Neural cell (in vitro differentiated cells): ENCODE measurements around the gene GNG12. TPM values are rescaled to one million over a fixed set of nuclear protein-coding genes. Genes with fewer than 3 reads are reported as not detected.

ENCODE experiments used
- H2AFZ ChIP-seq: fragments of 200-600, 300-800 bp; sonication (generic), shearing (Covaris generic); 2 replicates; pipeline ENCODE4 v1.6.0; 2014; ENCODE audit warnings: low read depth, mild to moderate bottlenecking, antibody characterized with exemption, low read length, moderate library complexity
- H3F3A ChIP-seq: fragments of 200-600 bp; shearing (Covaris generic); 2 replicates; pipeline ENCODE4 v1.6.1; 2016; ENCODE audit warnings: mild to moderate bottlenecking, moderate library complexity, mixed read lengths, antibody characterized with exemption, low read length; ENCODE audit not compliant: insufficient read depth, poor library complexity, severe bottlenecking
- H3K27ac ChIP-seq: fragments of 200-600, 300-800 bp; sonication (generic), shearing (Covaris generic); 2 replicates; pipeline ENCODE4 v1.5.1; 2014; ENCODE audit warnings: mild to moderate bottlenecking, low read length, moderate library complexity
- H3K27me3 ChIP-seq: fragments of 300-800, 200-600 bp; sonication (generic), shearing (Covaris generic); 2 replicates; pipeline ENCODE4 v1.6.0; 2014; ENCODE audit warnings: mild to moderate bottlenecking, low read depth, low read length, moderate library complexity; ENCODE audit not compliant: insufficient read depth
- H3K36me3 ChIP-seq: fragments of 300-800, 200-600 bp; sonication (generic), shearing (Covaris generic); 2 replicates; pipeline ENCODE4 v1.5.1; 2014; ENCODE audit warnings: mild to moderate bottlenecking, antibody characterized with exemption, low read length, moderate library complexity; ENCODE audit not compliant: insufficient read depth
- H3K4me2 ChIP-seq: fragments of 300-800, 200-600 bp; sonication (generic), shearing (Covaris generic); 2 replicates; pipeline ENCODE4 v1.6.0; 2014; ENCODE audit warnings: mild to moderate bottlenecking, low read length
- H3K4me3 ChIP-seq: fragments of 300-800, 200-600 bp; sonication (generic), shearing (Covaris generic); 2 replicates; pipeline ENCODE4 v1.5.1; 2014; ENCODE audit warnings: mild to moderate bottlenecking, low read length, moderate library complexity
- H3K79me2 ChIP-seq: fragments of 200-600 bp; shearing (Covaris generic); replicated peaks from 2 replicates; pipeline ENCODE4 v1.6.0; 2014; ENCODE audit warnings: mild to moderate bottlenecking, low read length, moderate library complexity; ENCODE audit not compliant: insufficient read depth
- H3K9ac ChIP-seq: fragments of 300-800, 200-600 bp; sonication (generic), shearing (Covaris generic); 2 replicates; pipeline ENCODE4 v1.6.1; 2016; ENCODE audit warnings: mild to moderate bottlenecking, low read length, mixed read lengths
- H3K9me2 ChIP-seq: fragments of 200-600 bp; shearing (Covaris generic); 2 replicates; pipeline ENCODE4 v1.6.1; 2016; ENCODE audit warnings: mild to moderate bottlenecking, low read length, mixed read lengths; ENCODE audit not compliant: insufficient read depth
- H3K9me3 ChIP-seq: fragments of 200-600, 300-800 bp; sonication (generic), shearing (Covaris generic); 2 replicates; pipeline ENCODE4 v1.6.1; 2016; ENCODE audit warnings: mild to moderate bottlenecking, mixed run types, low read length, moderate library complexity, mixed read lengths
- H4K20me1 ChIP-seq: fragments of 200-600 bp; shearing (Covaris generic); 2 replicates; pipeline ENCODE4 v1.6.1; 2016; ENCODE audit warnings: mild to moderate bottlenecking, mixed run types; ENCODE audit not compliant: insufficient read depth
- EP300 ChIP-seq: fragments of 450-650 bp; conservative IDR thresholded peaks from 2 replicates; pipeline ENCODE4 v1.6.1; 2014; ENCODE audit warnings: antibody characterized with exemption, mild to moderate bottlenecking, moderate library complexity; ENCODE audit not compliant: poor library complexity, severe bottlenecking
- EZH2 ChIP-seq: fragments of 200-600, 300-800 bp; shearing (Covaris generic), sonication (generic); IDR thresholded peaks from 2 replicates; pipeline ENCODE4 v1.6.1; 2014; ENCODE audit warnings: antibody characterized with exemption, low read length, borderline replicate concordance, mild to moderate bottlenecking; ENCODE audit not compliant: insufficient read depth, poor library complexity, severe bottlenecking
- MXI1 ChIP-seq: fragments of 450-650 bp; conservative IDR thresholded peaks from 2 replicates; pipeline ENCODE4 v1.6.1; 2014; ENCODE audit warnings: antibody characterized with exemption, mild to moderate bottlenecking; ENCODE audit not compliant: poor library complexity, severe bottlenecking
- POLR2AphosphoS5 ChIP-seq: IDR thresholded peaks from 2 replicates; pipeline ENCODE4 v1.6.1; 2012
- RAD21 ChIP-seq: fragments of 450-650 bp; conservative IDR thresholded peaks from 2 replicates; pipeline ENCODE4 v1.6.1; 2014; ENCODE audit warnings: antibody characterized with exemption, mild to moderate bottlenecking, moderate library complexity
- REST ChIP-seq: IDR thresholded peaks from 2 replicates; pipeline ENCODE4 v1.6.1; 2012; ENCODE audit warnings: borderline replicate concordance
- SMC3 ChIP-seq: fragments of 450-650 bp; conservative IDR thresholded peaks from 2 replicates; pipeline ENCODE4 v1.6.1; 2014; ENCODE audit warnings: antibody characterized with exemption, mild to moderate bottlenecking, moderate library complexity; ENCODE audit not compliant: poor library complexity
- TAF1 ChIP-seq: IDR thresholded peaks from 2 replicates; pipeline ENCODE4 v1.6.1; 2012; ENCODE audit warnings: low read depth
- polyA plus RNA-seq: library from polyadenylated mRNA; depleted of rRNA; stranded (reverse); fragments of >200 nt; gene quantifications from 2 replicates; pipeline ENCODE4 v1.2.3, GENCODE V29; 2014
- TF ChIP-seq, protein P1 (sequence below): fragments of 450-650 bp; IDR thresholded peaks from 2 replicates; pipeline ENCODE4 v1.5.1; 2014; ENCODE audit warnings: antibody characterized with exemption, mild to moderate bottlenecking, moderate library complexity; ENCODE audit not compliant: poor library complexity, severe bottlenecking

The GNG12 gene
- polyA plus RNA-seq, 1 donor from 2014 or later: 0.35 TPM

DNA sequence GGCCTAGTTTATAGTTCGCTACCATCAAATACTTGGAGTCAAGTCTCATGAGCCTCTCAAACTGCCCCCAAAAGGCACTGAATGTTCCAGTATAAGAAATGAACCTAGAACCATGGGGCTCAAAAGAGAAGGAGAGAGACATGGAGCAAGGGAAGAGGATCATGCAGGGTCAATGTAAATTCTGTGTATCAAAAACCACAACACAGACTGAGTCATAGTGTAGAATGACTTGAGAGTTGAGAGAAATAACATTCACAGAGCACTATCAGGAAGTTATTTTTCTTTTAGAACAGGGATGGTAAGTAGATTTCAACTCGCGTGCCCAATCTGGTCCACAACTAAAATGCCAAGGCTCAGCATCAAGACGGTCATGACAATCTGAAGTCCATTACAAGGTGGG is 59.8 kb downstream of the GNG12 start:
- Histone ChIP-seq H3K79me2 (no peaks in the 10 kb centered on the region), H2AFZ (no peak overlapping the region)
- TF ChIP-seq SMC3: no peak
- TF ChIP-seq EZH2: no peak
- TF ChIP-seq REST: no peak
- no peak for TF ChIP-seq EP300
- TF ChIP-seq RAD21: no peak
- no peak for TF ChIP-seq TAF1
- no peak for TF ChIP-seq POLR2AphosphoS5
- TF ChIP-seq, protein P1, sequence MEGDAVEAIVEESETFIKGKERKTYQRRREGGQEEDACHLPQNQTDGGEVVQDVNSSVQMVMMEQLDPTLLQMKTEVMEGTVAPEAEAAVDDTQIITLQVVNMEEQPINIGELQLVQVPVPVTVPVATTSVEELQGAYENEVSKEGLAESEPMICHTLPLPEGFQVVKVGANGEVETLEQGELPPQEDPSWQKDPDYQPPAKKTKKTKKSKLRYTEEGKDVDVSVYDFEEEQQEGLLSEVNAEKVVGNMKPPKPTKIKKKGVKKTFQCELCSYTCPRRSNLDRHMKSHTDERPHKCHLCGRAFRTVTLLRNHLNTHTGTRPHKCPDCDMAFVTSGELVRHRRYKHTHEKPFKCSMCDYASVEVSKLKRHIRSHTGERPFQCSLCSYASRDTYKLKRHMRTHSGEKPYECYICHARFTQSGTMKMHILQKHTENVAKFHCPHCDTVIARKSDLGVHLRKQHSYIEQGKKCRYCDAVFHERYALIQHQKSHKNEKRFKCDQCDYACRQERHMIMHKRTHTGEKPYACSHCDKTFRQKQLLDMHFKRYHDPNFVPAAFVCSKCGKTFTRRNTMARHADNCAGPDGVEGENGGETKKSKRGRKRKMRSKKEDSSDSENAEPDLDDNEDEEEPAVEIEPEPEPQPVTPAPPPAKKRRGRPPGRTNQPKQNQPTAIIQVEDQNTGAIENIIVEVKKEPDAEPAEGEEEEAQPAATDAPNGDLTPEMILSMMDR: no peak
- TF ChIP-seq MXI1: no peak

GRCh38 chr1:67771749-67772148 is 61.5 kb downstream of the GNG12 start:
- Histone ChIP-seq H3K27ac (no peak overlapping the region), H3K9ac (no peak overlapping the region), H3K9me2 (no peaks in the 10 kb centered on the region), H4K20me1 (no peaks in the 10 kb centered on the region), H3K4me2 (no peak overlapping the region), H3K36me3 (no peaks in the 10 kb centered on the region), H3F3A (no peaks in the 10 kb centered on the region), H3K79me2 (no peaks in the 10 kb centered on the region), H3K4me3 (no peak overlapping the region), H3K9me3 (no peaks in the 10 kb centered on the region), H3K27me3 (no peaks in the 10 kb centered on the region), H2AFZ (no peak overlapping the region)
- TF ChIP-seq RAD21 (no peak), POLR2AphosphoS5 (no peak), EP300 (no peak), REST (no peak), SMC3 (no peak), MXI1 (no peak), TAF1 (no peak), EZH2 (no peak)
- TF ChIP-seq, protein P1: no peak

More for the DNA sequence above, 59.8 kb downstream of the GNG12 start:
- H3K4me3 ChIP-seq: no peak overlapping the region
- H3K9me2 ChIP-seq: no peaks in the 10 kb centered on the region
- H3K36me3 ChIP-seq: no peaks in the 10 kb centered on the region
- H3K9me3 ChIP-seq: no peaks in the 10 kb centered on the region
- no peak overlapping the region for H3K4me2 ChIP-seq
- H4K20me1 ChIP-seq: no peaks in the 10 kb centered on the region
- H3F3A ChIP-seq: no peaks in the 10 kb centered on the region
- no peaks in the 10 kb centered on the region for H3K27me3 ChIP-seq
- no peak overlapping the region for H3K27ac ChIP-seq
- no peak overlapping the region for H3K9ac ChIP-seq
